Smooth muscle cell (in vitro differentiated cells): ENCODE measurements around the gene COLGALT1. TPM values are rescaled to one million over a fixed set of nuclear protein-coding genes. Genes with fewer than 3 reads are reported as not detected.

Source experiments
- DNase-seq: peaks from one replicate; lab custom pipeline; 2025; ENCODE audit not compliant: unreplicated experiment; lab: John Stamatoyannopoulos, UW
- H2AFZ ChIP-seq: fragments of 200-600 bp; sonication (generic); 2 replicates; pipeline ENCODE4 v1.6.0; 2016; ENCODE audit warnings: antibody characterized with exemption, low read depth, mild to moderate bottlenecking
- H3F3A ChIP-seq: fragments of 200-600 bp; sonication (generic); 2 replicates; pipeline ENCODE4 v1.6.0; 2017; ENCODE audit warnings: antibody characterized with exemption, low read depth
- H3K27ac ChIP-seq: fragments of 200-600 bp; sonication (generic); 2 replicates; pipeline ENCODE4 v1.5.1; 2016; ENCODE audit warnings: low read depth, mild to moderate bottlenecking
- H3K27me3 ChIP-seq: fragments of 200-600 bp; sonication (generic); 2 replicates; pipeline ENCODE4 v1.6.1; 2016; ENCODE audit warnings: low read depth, mild to moderate bottlenecking
- H3K36me3 ChIP-seq: fragments of 200-600 bp; sonication (generic); 2 replicates; pipeline ENCODE4 v1.5.1; 2016; ENCODE audit warnings: low read depth
- H3K4me1 ChIP-seq: fragments of 200-600 bp; sonication (generic); 2 replicates; pipeline ENCODE4 v1.5.1; 2016; ENCODE audit warnings: low read depth
- H3K4me2 ChIP-seq: fragments of 200-600 bp; sonication (generic); 2 replicates; pipeline ENCODE4 v1.6.0; 2016; ENCODE audit warnings: mild to moderate bottlenecking
- H3K4me3 ChIP-seq: fragments of 200-600 bp; sonication (generic); 2 replicates; pipeline ENCODE4 v1.5.1; 2016; ENCODE audit warnings: mild to moderate bottlenecking
- H3K79me2 ChIP-seq: fragments of 200-600 bp; sonication (generic); 2 replicates; pipeline ENCODE4 v1.6.0; 2016; ENCODE audit warnings: low read depth, mild to moderate bottlenecking
- H3K9ac ChIP-seq: fragments of 200-600 bp; sonication (generic); 2 replicates; pipeline ENCODE4 v1.6.0; 2016; ENCODE audit warnings: low read depth
- H3K9me3 ChIP-seq: fragments of 200-600 bp; sonication (generic); replicated peaks from 2 replicates; pipeline ENCODE4 v1.5.1; 2016; ENCODE audit warnings: low read depth
- H4K20me1 ChIP-seq: fragments of 200-600 bp; sonication (generic); 2 replicates; pipeline ENCODE4 v1.6.0; 2016; ENCODE audit warnings: low read depth
- CTCF ChIP-seq: fragments of 200-600 bp; sonication (generic); IDR thresholded peaks from 2 replicates; pipeline ENCODE4 v1.5.1; 2017; ENCODE audit warnings: borderline replicate concordance, mild to moderate bottlenecking, antibody characterized with exemption; ENCODE audit not compliant: insufficient read depth, poor library complexity, severe bottlenecking
- WGBS: methylation state at CpG from one replicate; pipeline ENCODE4 v1.1.7; 2016; ENCODE audit warnings: low lambda C conversion rate; 5-methylcytosine and 5-hydroxymethylcytosine counted together
- polyA plus RNA-seq: library from polyadenylated mRNA; unstranded; fragments of >200 nt; fragmentation: Nextera tagmentation; extraction: Ambion mirVana; gene quantifications from 2 replicates; pipeline ENCODE4 v1.2.1, GENCODE V29; 2016
- total RNA-seq: library from RNA; depleted of rRNA; stranded (reverse); fragments of >200 nt; gene quantifications from 2 replicates; pipeline ENCODE4 v1.2.3, GENCODE V29; 2014

Gene COLGALT1
- total and polyA plus RNA-seq, 2 experiments from 2014 or later, result 126 to 151 TPM

GRCh38 chr19:17511724-17512573 is 43.5 kb upstream of the COLGALT1 start:
- H3K4me3 ChIP-seq, result peak overlapping the region; percentile 63
- H3K27me3 ChIP-seq, result no peaks in the 10 kb centered on the region
- H4K20me1 ChIP-seq, result peaks cover 15% of the 10 kb centered on the region
- 3% methylated on average over 59 of the region's 82 CpGs for WGBS
- H3K4me2 ChIP-seq, result peak overlapping the region; percentile 95
- H3K4me1 ChIP-seq, result peaks cover 15% of the 10 kb centered on the region
- H3K36me3 ChIP-seq, result no peaks in the 10 kb centered on the region
- TF ChIP-seq CTCF, result no peak
- H3K9me3 ChIP-seq, result no peaks in the 10 kb centered on the region
- peak overlapping the region; percentile 88 for H3K27ac ChIP-seq
- peak; percentile 66 for DNase-seq
- peaks cover 33% of the 10 kb centered on the region for H3K79me2 ChIP-seq
- H2AFZ ChIP-seq, result peak overlapping the region; percentile 78
- peaks cover 7% of the 10 kb centered on the region for H3F3A ChIP-seq
- H3K9ac ChIP-seq, result peak overlapping the region; percentile 80

- no peak overlapping the region for H2AFZ ChIP-seq
- no peak for DNase-seq
- H3K4me1 ChIP-seq, result peaks cover 15% of the 10 kb centered on the region
- peak overlapping the region; percentile 63 for H3K4me3 ChIP-seq
- H3K9ac ChIP-seq, result peak overlapping the region; percentile 80
- H3K9me3 ChIP-seq, result peaks cover 3% of the 10 kb centered on the region
- peaks cover 15% of the 10 kb centered on the region for H4K20me1 ChIP-seq
- peaks cover 30% of the 10 kb centered on the region for H3K79me2 ChIP-seq
- H3K36me3 ChIP-seq, result peaks cover 4% of the 10 kb centered on the region
- TF ChIP-seq CTCF, result no peak
- H3K27me3 ChIP-seq, result no peaks in the 10 kb centered on the region
- 71% methylated on average over 9 of the region's 9 CpGs for WGBS
- H3K4me2 ChIP-seq, result peak overlapping the region; percentile 95
- peaks cover 7% of the 10 kb centered on the region for H3F3A ChIP-seq
- peak overlapping the region; percentile 88 for H3K27ac ChIP-seq
Measured at GRCh38 chr19:17512574-17512939, 42.9 kb upstream of the COLGALT1 start.

GRCh38 chr19:17515408-17516149 is 39.9 kb upstream of the COLGALT1 start:
- peaks cover 7% of the 10 kb centered on the region for H3K4me1 ChIP-seq
- no peak overlapping the region for H2AFZ ChIP-seq
- H3K9me3 ChIP-seq, result peaks cover 9% of the 10 kb centered on the region
- peaks cover 9% of the 10 kb centered on the region for H3K79me2 ChIP-seq
- H3K36me3 ChIP-seq, result peaks cover 14% of the 10 kb centered on the region
- peaks cover 15% of the 10 kb centered on the region for H4K20me1 ChIP-seq
- DNase-seq, result no peak
- 91% methylated on average over 15 of the region's 15 CpGs for WGBS
- no peak overlapping the region for H3K27ac ChIP-seq
- no peaks in the 10 kb centered on the region for H3F3A ChIP-seq
- no peak overlapping the region for H3K4me2 ChIP-seq
- no peak overlapping the region for H3K9ac ChIP-seq
- no peak for TF ChIP-seq CTCF
- no peak overlapping the region for H3K4me3 ChIP-seq
- no peaks in the 10 kb centered on the region for H3K27me3 ChIP-seq
